Endothelial cell of umbilical vein (primary cell): ENCODE measurements around the gene HOXA10. TPM values are rescaled to one million over a fixed set of nuclear protein-coding genes. Genes with fewer than 3 reads are reported as not detected.

Experiments used
- BruUV-seq: library from RNA; stranded (reverse); fragments of 400-500 nt; replicated peaks from 2 replicates; lab custom pipeline; 2021; lab: Mats Ljungman, UMichigan
- CTCF ChIA-PET: fragments of 300-600, 350-600 bp; sonication (Branson Sonifier 250); formaldehyde crosslinking; loops from one replicate; lab custom pipeline; 2021; ENCODE audit warnings: antibody characterized with exemption, inconsistent platforms; lab: Charles Lee
- POLR2A ChIA-PET: fragments of 300-600, 350-600 bp; sonication (Branson Sonifier 250); formaldehyde crosslinking; loops from one replicate; lab custom pipeline; 2021; ENCODE audit warnings: antibody characterized with exemption, inconsistent platforms; lab: Charles Lee
- DNase-seq: peaks from one replicate; pipeline ENCODE4 v3.0.0-alpha.2; 2011; ENCODE audit warnings: low read depth, low spot score
- FAIRE-seq: peaks from 2 replicates; lab custom pipeline; 2011; peaks lifted over from hg19 to GRCh38; lab: Jason Lieb, UNC
- H2AFZ ChIP-seq: 2 replicates; pipeline ENCODE4 v1.6.0; 2012; ENCODE audit warnings: low read depth, low read length, control low read depth, inconsistent platforms
- H3K27ac ChIP-seq: 2 replicates; pipeline ENCODE4 v1.5.1; 2011; ENCODE audit warnings: low read depth, mild to moderate bottlenecking, control low read depth, low read length, moderate library complexity; ENCODE audit not compliant: insufficient read depth
- H3K27me3 ChIP-seq, 2 experiments: 2 replicates each; pipeline versions ENCODE4 v1.6.0 to v1.6.1; 2011; ENCODE audit warnings: low read length in 2 of 2, mixed read lengths in 1 of 2; ENCODE audit not compliant: control insufficient read depth in 2 of 2, insufficient read depth in 2 of 2
- H3K36me3 ChIP-seq, 2 experiments: 2 replicates in 1 of 2; 3 replicates in 1 of 2; pipeline ENCODE4 v1.5.1; 2011; ENCODE audit warnings: low read length in 2 of 2, mild to moderate bottlenecking in 1 of 2, moderate library complexity in 1 of 2; ENCODE audit not compliant: control insufficient read depth in 2 of 2, insufficient read depth in 2 of 2; ENCODE audit errors: extremely low read depth in 1 of 2
- H3K4me1 ChIP-seq: 3 replicates; pipeline ENCODE4 v1.5.1; 2011; ENCODE audit warnings: mild to moderate bottlenecking, low read length; ENCODE audit not compliant: control insufficient read depth, insufficient read depth; ENCODE audit errors: extremely low read depth
- H3K4me2 ChIP-seq: 2 replicates; pipeline ENCODE4 v1.6.1; 2011; ENCODE audit warnings: low read length, control low read depth, mixed read lengths; ENCODE audit not compliant: insufficient read depth
- H3K4me3 ChIP-seq, 3 experiments: fragments of 200-600 bp in 1 of 3; sonication (generic), shearing (Covaris generic) in 1 of 3; replicated peaks in 1 of 3; 2 replicates each; pipeline ENCODE4 v1.5.1; 2011 to 2016; ENCODE audit warnings: control low read depth in 3 of 3, low read length in 3 of 3, mild to moderate bottlenecking in 2 of 3, inconsistent platforms in 1 of 3, low read depth in 1 of 3, moderate library complexity in 1 of 3; ENCODE audit not compliant: insufficient read depth in 1 of 3
- H3K79me2 ChIP-seq: 2 replicates; pipeline ENCODE4 v1.6.0; 2012; ENCODE audit warnings: low read length, inconsistent platforms; ENCODE audit not compliant: control insufficient read depth, insufficient read depth
- H3K9ac ChIP-seq: replicated peaks from 2 replicates; pipeline ENCODE3; 2011; ENCODE audit warnings: low read length, control low read depth; ENCODE audit not compliant: insufficient read depth; ENCODE audit errors: extremely low read depth
- H3K9me1 ChIP-seq: replicated peaks from 3 replicates; pipeline ENCODE4 v1.6.0; 2011; ENCODE audit warnings: mild to moderate bottlenecking, low read length; ENCODE audit not compliant: control insufficient read depth, insufficient read depth; ENCODE audit errors: extremely low read depth
- H3K9me3 ChIP-seq: replicated peaks from 2 replicates; pipeline ENCODE4 v1.5.1; 2012; ENCODE audit warnings: low read length, inconsistent platforms; ENCODE audit not compliant: control insufficient read depth, insufficient read depth
- H4K20me1 ChIP-seq: replicated peaks from 2 replicates; pipeline ENCODE3; 2011; ENCODE audit warnings: mild to moderate bottlenecking, low read length; ENCODE audit not compliant: control insufficient read depth, insufficient read depth; ENCODE audit errors: extremely low read depth
- CTCF ChIP-seq, 2 donors: IDR thresholded peaks; 1 replicate in 1 of 2; 2 replicates in 1 of 2; pipeline ENCODE4 v1.5.1; 2011; ENCODE audit warnings: low read length in 2 of 2, mild to moderate bottlenecking in 2 of 2, moderate library complexity in 2 of 2, control low read depth in 1 of 2, inconsistent platforms in 1 of 2, low read depth in 1 of 2; ENCODE audit not compliant: insufficient read depth in 1 of 2; ENCODE audit errors: extremely low read depth in 1 of 2
- EZH2 ChIP-seq: IDR thresholded peaks from 2 replicates; pipeline ENCODE4 v1.6.1; 2012; ENCODE audit warnings: borderline replicate concordance, low read depth, mild to moderate bottlenecking, moderate library complexity, low read length, inconsistent platforms; ENCODE audit not compliant: severe bottlenecking
- FOS ChIP-seq: IDR thresholded peaks from 2 replicates; pipeline ENCODE4 v1.6.1; 2011; ENCODE audit warnings: mild to moderate bottlenecking, low read length, moderate library complexity, borderline replicate concordance; ENCODE audit not compliant: insufficient read depth
- GATA2 ChIP-seq: IDR thresholded peaks from 2 replicates; pipeline ENCODE4 v1.7.0; 2011; ENCODE audit warnings: low read depth, mild to moderate bottlenecking, moderate library complexity, mixed read lengths, low read length; ENCODE audit not compliant: insufficient read length, insufficient read depth
- JUN ChIP-seq: IDR thresholded peaks from 2 replicates; pipeline ENCODE4 v1.6.1; 2011; ENCODE audit warnings: borderline replicate concordance, low read depth; ENCODE audit not compliant: insufficient read length, insufficient read depth
- MAX ChIP-seq: IDR thresholded peaks from 2 replicates; pipeline ENCODE4 v1.6.1; 2011; ENCODE audit not compliant: insufficient read depth, insufficient read length
- MYC ChIP-seq: IDR thresholded peaks from one replicate; pipeline ENCODE4 v1.6.1; 2011; ENCODE audit warnings: mild to moderate bottlenecking, low read depth, low read length
- POLR2A ChIP-seq: IDR thresholded peaks from 2 replicates; pipeline ENCODE4 v1.6.1; 2012; ENCODE audit warnings: low read depth, mild to moderate bottlenecking, control low read depth, low read length
- POLR2AphosphoS5 ChIP-seq: IDR thresholded peaks from 2 replicates; pipeline ENCODE4 v1.6.1; 2012; ENCODE audit warnings: low read depth, mild to moderate bottlenecking, control low read depth, low read length, moderate library complexity; ENCODE audit not compliant: insufficient read depth
- dilution Hi-C: fragments of 300-500 bp; cut with MboI; formaldehyde crosslinking; loops from one replicate; pipeline ENCODE4 v1.15.0; 2019; ENCODE audit warnings: low sequenced_read_pairs; ENCODE audit not compliant: extremely low pct_ligation_motif_present
- intact Hi-C: fragments of 100-400 bp; cut with micrococcal nuclease; formaldehyde crosslinking; loops from one replicate; pipeline ENCODE4 v1.10.0; 2022
- polyA plus RNA-seq, 4 experiments: library from polyadenylated mRNA; depleted of rRNA in 3 of 4; stranded (reverse) in 3 of 4; unstranded in 1 of 4; fragments of >200 nt; gene quantifications; 2 replicates each; pipeline versions ENCODE4 v1.2.1 to v1.2.3, GENCODE V29; 2011 to 2012; ENCODE audit warnings: missing spikeins in 1 of 4
- total RNA-seq: library from RNA; stranded (reverse); gene quantifications from 2 replicates; pipeline ENCODE4 v1.2.3, GENCODE V29; 2021

The HOXA10 gene
- total and polyA plus RNA-seq, 2 donors (not counting 3 experiments of a cell fraction or from before 2014, with no cell fraction given), result 24.4 to 30.3 TPM

- no peak overlapping the region for H2AFZ ChIP-seq
- H3K9me3 ChIP-seq, result no peaks in the 10 kb centered on the region
- H3K4me2 ChIP-seq, result peak overlapping the region; percentile 92
- peak overlapping the region; percentile 96 for H3K27ac ChIP-seq
- CTCF ChIA-PET, result interaction anchor here (0.9 to 5.6 kb wide), 11 partner anchors 9 to 783 kb away, joined by 3 to 83 read pairs (median 13); partner anchors contain the start of genes HOXA10, HOXA5 and HOXA9
- peak overlapping the region; percentile 78 for H3K9ac ChIP-seq
- H3K27me3 ChIP-seq, result no peaks in the 10 kb centered on the region
- no peak for DNase-seq
- BruUV-seq, result no TSS peak
- H3K79me2 ChIP-seq, result peaks cover 97% of the 10 kb centered on the region
- H3K4me1 ChIP-seq, result peaks cover 68% of the 10 kb centered on the region
- POLR2A ChIA-PET, result interaction anchor here (0.7 to 2.6 kb wide), 8 partner anchors 9 to 463 kb away, joined by 3 to 15 read pairs (median 6); partner anchors contain the start of gene HOXA9
- dilution Hi-C loops (loop anchor here (25.0 kb wide), 1 partner anchor 966 kb away; no protein-coding TSS in a partner anchor), intact Hi-C loops (no loop called here)
- no peaks in the 10 kb centered on the region for H3K9me1 ChIP-seq
- peak overlapping the region; percentile 14 to 85 (median 54) for H3K4me3 ChIP-seq
- TF ChIP-seq POLR2A, result no peak
- no peak for TF ChIP-seq JUN
- TF ChIP-seq CTCF (IDR thresholded peaks at IDR 0.05; ENCODE audit: extremely low read depth in 1 of 2, insufficient read depth in 1 of 2, low read depth in 1 of 2, low read length in 2 of 2), result no peak
- no peak for TF ChIP-seq MAX
- no peak for TF ChIP-seq EZH2
- no peak for TF ChIP-seq MYC
- TF ChIP-seq GATA2, result no peak
- no peak for TF ChIP-seq POLR2AphosphoS5
- TF ChIP-seq FOS, result no peak
- H4K20me1 ChIP-seq, result no peaks in the 10 kb centered on the region
- no peak for FAIRE-seq
- no peaks in the 10 kb centered on the region for H3K36me3 ChIP-seq
Measured at GRCh38 chr7:27152816-27153442, 21.2 kb downstream of the HOXA10 start.
